HCT116 (cell line): Measurements from ENCODE around the gene MCOLN1. TPM values are rescaled to one million over a fixed set of nuclear protein-coding genes. Genes with fewer than 3 reads are reported as not detected.

Experiments used
- ATAC-seq: fragments of 200-7000 bp; cut with Tn5 transposase; 2 replicates; pipeline ENCODE4 v1.9.1; 2020; ENCODE audit warnings: mild to moderate bottlenecking, moderate library complexity
- BruUV-seq: library from RNA; stranded (reverse); fragments of 400-500 nt; replicated peaks from 2 replicates; lab custom pipeline; 2021; lab: Mats Ljungman, UMichigan
- CTCF ChIA-PET: fragments of 300-600 bp; sonication (Branson Sonifier 250); formaldehyde crosslinking; loops from one replicate; lab custom pipeline; 2021; ENCODE audit warnings: antibody characterized with exemption; lab: Charles Lee
- POLR2A ChIA-PET: fragments of 300-600, 350-600 bp; sonication (Branson Sonifier 250); formaldehyde crosslinking; loops from one replicate; lab custom pipeline; 2021; ENCODE audit warnings: antibody characterized with exemption; lab: Charles Lee
- RAD21 ChIA-PET, 2 experiments: fragments of 300-600 bp; sonication (Branson Sonifier 250); formaldehyde crosslinking; loops; one replicate each; lab custom pipeline; 2023; ENCODE audit warnings: low total read pairs in 2 of 2; ENCODE audit not compliant: uncharacterized antibody in 2 of 2, unreplicated experiment in 2 of 2, low non-redundant PET in 1 of 2; lab: Charles Lee
- DNase-seq: peaks from one replicate; pipeline ENCODE4 v3.0.0-alpha.2; 2010; ENCODE audit warnings: low read depth, low spot score
- H2AFZ ChIP-seq: fragments of 200-600 bp; shearing (Covaris generic), sonication (generic); 2 replicates; pipeline ENCODE4 v1.6.1; 2017; ENCODE audit warnings: low read depth, mixed run types, mixed read lengths, antibody characterized with exemption, low read length; ENCODE audit not compliant: poor library complexity, severe bottlenecking
- H3K27ac ChIP-seq: 2 replicates; pipeline ENCODE4 v1.5.1; 2012; ENCODE audit warnings: low read depth, low read length
- H3K27me3 ChIP-seq: fragments of 200-600 bp; sonication (generic); 2 replicates; pipeline ENCODE4 v1.6.1; 2016; ENCODE audit warnings: mixed run types, low read length, mixed read lengths; ENCODE audit not compliant: insufficient read depth
- H3K36me3 ChIP-seq, 2 experiments: fragments of 200-500 bp in 1 of 2; fragments of 200-600 bp in 1 of 2; sonication (Bioruptor generic) in 1 of 2; sonication (generic) in 1 of 2; 2 replicates each; pipeline versions ENCODE4 v1.5.1 to v1.6.1; 2014 to 2016; ENCODE audit warnings: low read length in 2 of 2, inconsistent platforms in 1 of 2, mixed read lengths in 1 of 2, mixed run types in 1 of 2; ENCODE audit not compliant: insufficient read depth in 2 of 2, control insufficient read depth in 1 of 2
- H3K4me1 ChIP-seq, 2 experiments: fragments of 200-600 bp in 1 of 2; sonication (generic) in 1 of 2; 2 replicates each; pipeline versions ENCODE4 v1.5.1 to v1.6.1; 2012 to 2017; ENCODE audit warnings: low read length in 2 of 2, inconsistent platforms in 1 of 2, mild to moderate bottlenecking in 1 of 2, mixed read lengths in 1 of 2, mixed run types in 1 of 2, moderate library complexity in 1 of 2; ENCODE audit not compliant: insufficient read depth in 2 of 2, control insufficient read depth in 1 of 2
- H3K4me2 ChIP-seq: fragments of 200-600 bp; sonication (generic); 2 replicates; pipeline ENCODE4 v1.6.1; 2017; ENCODE audit warnings: mixed run types, low read length, mixed read lengths
- H3K4me3 ChIP-seq, 2 experiments: fragments of 200-600 bp in 1 of 2; sonication (generic) in 1 of 2; replicated peaks in 1 of 2; 2 replicates each; pipeline ENCODE4 v1.5.1; 2011 to 2016; ENCODE audit warnings: low read length in 2 of 2, control low read depth in 1 of 2, low read depth in 1 of 2, mild to moderate bottlenecking in 1 of 2, mixed read lengths in 1 of 2, mixed run types in 1 of 2
- H3K79me2 ChIP-seq: fragments of 200-600 bp; sonication (generic); 2 replicates; pipeline ENCODE4 v1.6.1; 2017; ENCODE audit warnings: mild to moderate bottlenecking, mixed run types, low read length, moderate library complexity, mixed read lengths; ENCODE audit not compliant: insufficient read depth
- H3K9ac ChIP-seq: fragments of 200-600 bp; sonication (generic); 2 replicates; pipeline ENCODE4 v1.6.1; 2016; ENCODE audit warnings: low read length, mixed read lengths
- H3K9me2 ChIP-seq: fragments of 200-600 bp; sonication (generic), shearing (Covaris generic); 2 replicates; pipeline ENCODE4 v1.6.1; 2017; ENCODE audit warnings: mixed run types, mild to moderate bottlenecking, moderate library complexity; ENCODE audit not compliant: insufficient read depth
- H3K9me3 ChIP-seq, 2 experiments: fragments of 200-500 bp in 1 of 2; fragments of 200-600 bp in 1 of 2; sonication (Bioruptor generic) in 1 of 2; sonication (generic) in 1 of 2; 2 replicates each; pipeline ENCODE4 v1.6.1; 2014 to 2017; ENCODE audit warnings: low read length in 2 of 2, mixed read lengths in 2 of 2, inconsistent platforms in 1 of 2, low read depth in 1 of 2, mild to moderate bottlenecking in 1 of 2, mixed run types in 1 of 2, moderate library complexity in 1 of 2; ENCODE audit not compliant: control insufficient read depth in 1 of 2, insufficient read depth in 1 of 2
- H4K20me1 ChIP-seq: fragments of 200-600 bp; sonication (generic), shearing (Covaris generic); 2 replicates; pipeline ENCODE4 v1.6.1; 2017; ENCODE audit warnings: mixed run types, mild to moderate bottlenecking, moderate library complexity; ENCODE audit not compliant: insufficient read depth
- CBX3 ChIP-seq: IDR thresholded peaks from 2 replicates; pipeline ENCODE4 v1.6.1; 2012; ENCODE audit warnings: low read depth
- CEBPB ChIP-seq: IDR thresholded peaks from 2 replicates; pipeline ENCODE4 v1.6.1; 2012; ENCODE audit warnings: low read depth
- EGR1 ChIP-seq: IDR thresholded peaks from 2 replicates; pipeline ENCODE4 v1.6.1; 2012; ENCODE audit warnings: low read depth
- ELF1 ChIP-seq: IDR thresholded peaks from 2 replicates; pipeline ENCODE4 v1.6.1; 2012; ENCODE audit warnings: low read depth, borderline replicate concordance
- EZH2 ChIP-seq: fragments of 200-600 bp; sonication (generic); IDR thresholded peaks from 2 replicates; pipeline ENCODE4 v1.6.1; 2017; ENCODE audit warnings: antibody characterized with exemption, mixed run types
- FOSL1 ChIP-seq: IDR thresholded peaks from 2 replicates; pipeline ENCODE4 v1.6.1; 2012; ENCODE audit warnings: low read depth
- JUND ChIP-seq: IDR thresholded peaks from 2 replicates; pipeline ENCODE4 v1.6.1; 2012
- RAD21 ChIP-seq: IDR thresholded peaks from 2 replicates; pipeline ENCODE4 v1.6.1; 2012; ENCODE audit warnings: low read depth, mild to moderate bottlenecking
- SIN3A ChIP-seq: IDR thresholded peaks from 2 replicates; pipeline ENCODE4 v1.6.1; 2012; ENCODE audit warnings: low read depth
- SP1 ChIP-seq: IDR thresholded peaks from 2 replicates; pipeline ENCODE4 v1.6.1; 2012; ENCODE audit warnings: low read depth
- TCF7L2 ChIP-seq: IDR thresholded peaks from 2 replicates; pipeline ENCODE4 v1.7.0; 2011; ENCODE audit warnings: borderline replicate concordance, inconsistent platforms; ENCODE audit not compliant: insufficient read depth, insufficient read length; ENCODE audit errors: extremely low read depth
- YY1 ChIP-seq: IDR thresholded peaks from 2 replicates; pipeline ENCODE4 v1.6.1; 2011; ENCODE audit warnings: low read length, low read depth, moderate library complexity, mild to moderate bottlenecking; ENCODE audit not compliant: insufficient replicate concordance; ENCODE audit errors: extremely low read depth
- ZFX ChIP-seq: fragments of 450-650 bp; IDR thresholded peaks from 2 replicates; pipeline ENCODE4 v1.6.1; 2017
- intact Hi-C: fragments of 100-400 bp; cut with micrococcal nuclease; formaldehyde crosslinking; loops from 2 replicates; pipeline ENCODE4 v1.10.0; 2022
- total RNA-seq: library from RNA; stranded (reverse); gene quantifications from one replicate; pipeline ENCODE4 v1.2.1, GENCODE V29; 2021; ENCODE audit not compliant: unreplicated experiment
- TF ChIP-seq, protein P1 (sequence below): IDR thresholded peaks from 2 replicates; pipeline ENCODE4 v1.6.1; 2011; ENCODE audit warnings: mild to moderate bottlenecking, low read length, moderate library complexity; ENCODE audit not compliant: insufficient replicate concordance; ENCODE audit errors: extremely low read depth
- TF ChIP-seq, protein P2 (sequence below): IDR thresholded peaks from 2 replicates; pipeline ENCODE4 v1.6.1; 2012

MCOLN1 gene
- total RNA-seq, 1 experiment from 2014 or later: 19.1 TPM

DNA sequence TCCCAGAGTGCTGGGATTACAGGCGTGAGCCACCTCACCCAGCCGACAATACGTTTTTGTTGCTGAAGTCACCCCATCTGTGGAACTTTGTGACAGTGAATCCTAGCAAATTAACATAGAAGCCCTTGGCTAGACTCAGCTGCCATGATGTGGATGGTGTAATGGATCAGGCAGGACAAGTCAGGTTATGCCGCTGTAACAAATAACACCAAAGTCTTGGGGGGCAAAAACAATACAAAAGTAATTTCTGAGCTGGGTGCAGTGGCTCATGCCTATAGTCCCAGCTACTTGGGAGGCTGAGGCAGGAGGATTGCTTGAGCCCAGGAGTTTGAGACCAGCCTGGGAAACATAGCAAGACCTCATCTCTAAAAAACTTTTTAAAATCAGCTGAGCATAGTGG is 42.4 kb downstream of the MCOLN1 start:
- BruUV-seq: no TSS peak
- POLR2A ChIA-PET: no interaction called here
- Histone ChIP-seq H3K79me2 (no peaks in the 10 kb centered on the region), H3K9ac (no peak overlapping the region), H3K9me3 (no peaks in the 10 kb centered on the region), H3K9me2 (no peaks in the 10 kb centered on the region), H3K36me3 (no peaks in the 10 kb centered on the region; a peak in 1 of 4 replicates), H2AFZ (no peak overlapping the region), H3K27me3 (no peaks in the 10 kb centered on the region), H3K4me1 (peaks cover 0 to 3% of the 10 kb centered on the region in 2 experiments; a peak in 2 of 4 replicates), H4K20me1 (no peaks in the 10 kb centered on the region), H3K27ac (no peak overlapping the region), H3K4me2 (no peak overlapping the region), H3K4me3 (no peak overlapping the region)
- CTCF ChIA-PET: interaction anchor here (1.0 kb wide), 1 partner anchor 116 kb away, joined by 4 read pairs; the partner anchor contains the start of gene TRAPPC5
- ATAC-seq (no peak), DNase-seq (no peak)
- intact Hi-C loops: no loop called here
- TF ChIP-seq JUND: no peak
- no peak for TF ChIP-seq EZH2
- TF ChIP-seq RAD21: no peak
- no peak for TF ChIP-seq SIN3A
- no peak for TF ChIP-seq EGR1
- TF ChIP-seq, protein P1, sequence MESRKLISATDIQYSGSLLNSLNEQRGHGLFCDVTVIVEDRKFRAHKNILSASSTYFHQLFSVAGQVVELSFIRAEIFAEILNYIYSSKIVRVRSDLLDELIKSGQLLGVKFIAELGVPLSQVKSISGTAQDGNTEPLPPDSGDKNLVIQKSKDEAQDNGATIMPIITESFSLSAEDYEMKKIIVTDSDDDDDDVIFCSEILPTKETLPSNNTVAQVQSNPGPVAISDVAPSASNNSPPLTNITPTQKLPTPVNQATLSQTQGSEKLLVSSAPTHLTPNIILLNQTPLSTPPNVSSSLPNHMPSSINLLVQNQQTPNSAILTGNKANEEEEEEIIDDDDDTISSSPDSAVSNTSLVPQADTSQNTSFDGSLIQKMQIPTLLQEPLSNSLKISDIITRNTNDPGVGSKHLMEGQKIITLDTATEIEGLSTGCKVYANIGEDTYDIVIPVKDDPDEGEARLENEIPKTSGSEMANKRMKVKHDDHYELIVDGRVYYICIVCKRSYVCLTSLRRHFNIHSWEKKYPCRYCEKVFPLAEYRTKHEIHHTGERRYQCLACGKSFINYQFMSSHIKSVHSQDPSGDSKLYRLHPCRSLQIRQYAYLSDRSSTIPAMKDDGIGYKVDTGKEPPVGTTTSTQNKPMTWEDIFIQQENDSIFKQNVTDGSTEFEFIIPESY: no peak
- TF ChIP-seq ELF1: no peak
- no peak for TF ChIP-seq SP1
- RAD21 ChIA-PET: no interaction called here

DNA sequence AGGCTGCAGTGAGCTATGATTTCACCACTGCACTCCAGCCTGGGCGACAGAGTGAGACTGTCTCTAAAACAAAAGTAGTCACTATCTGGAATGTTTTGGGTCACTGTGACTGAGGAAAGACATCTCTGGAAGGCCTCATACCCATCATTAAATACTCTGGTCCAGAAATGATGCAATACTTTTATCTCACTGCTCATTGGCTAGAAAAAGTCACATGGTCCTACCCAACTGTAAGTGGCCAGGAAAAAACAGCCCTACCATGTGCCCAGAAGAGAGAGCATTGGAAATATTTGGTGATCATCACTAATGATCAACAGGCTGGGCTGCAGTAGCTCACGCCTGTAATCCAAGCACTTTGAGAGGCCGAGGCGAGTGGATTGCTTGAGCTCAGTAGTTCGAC is 42.9 kb downstream of the MCOLN1 start:
- ChIA-PET RAD21 (no interaction called here), POLR2A (no interaction called here)
- no peaks in the 10 kb centered on the region for H4K20me1 ChIP-seq
- H3K4me3 ChIP-seq: no peak overlapping the region
- no peak overlapping the region for H3K4me2 ChIP-seq
- H3K36me3 ChIP-seq: no peaks in the 10 kb centered on the region; a peak in 1 of 4 replicates
- ATAC-seq: no peak
- BruUV-seq: no TSS peak
- no peaks in the 10 kb centered on the region for H3K27me3 ChIP-seq
- no peak overlapping the region for H3K27ac ChIP-seq
- H3K9me3 ChIP-seq: no peaks in the 10 kb centered on the region
- intact Hi-C loops: no loop called here
- TF ChIP-seq, protein P2, sequence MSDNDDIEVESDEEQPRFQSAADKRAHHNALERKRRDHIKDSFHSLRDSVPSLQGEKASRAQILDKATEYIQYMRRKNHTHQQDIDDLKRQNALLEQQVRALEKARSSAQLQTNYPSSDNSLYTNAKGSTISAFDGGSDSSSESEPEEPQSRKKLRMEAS: no peak
- no peak for TF ChIP-seq RAD21
- TF ChIP-seq YY1: no peak
- no peak for TF ChIP-seq CBX3
- no peak for TF ChIP-seq CEBPB
- TF ChIP-seq SP1: no peak
- no peak for TF ChIP-seq FOSL1
- TF ChIP-seq ZFX: no peak
- TF ChIP-seq JUND: no peak
- TF ChIP-seq TCF7L2: no peak
- TF ChIP-seq, protein P1: no peak
- TF ChIP-seq ELF1: no peak
- no peak for TF ChIP-seq SIN3A
- TF ChIP-seq, all 23 proteins: peak for 0
- Histone ChIP-seq H2AFZ (no peak overlapping the region), H3K9me2 (no peaks in the 10 kb centered on the region), H3K79me2 (no peaks in the 10 kb centered on the region), H3K4me1 (peaks cover 0 to 3% of the 10 kb centered on the region in 2 experiments; a peak in 2 of 4 replicates), H3K9ac (no peak overlapping the region)
- DNase-seq: no peak
- CTCF ChIA-PET: interaction anchor here (1.0 kb wide), 1 partner anchor 116 kb away, joined by 4 read pairs; the partner anchor contains the start of gene TRAPPC5
